SK-N-SH (cell line): Measurements from ENCODE around the gene GALNT16. TPM values are rescaled to one million over a fixed set of nuclear protein-coding genes. Genes with fewer than 3 reads are reported as not detected.

ENCODE experiments used
- CTCF ChIA-PET: fragments of 300-600, 350-600 bp; formaldehyde crosslinking; extraction: SDS; loops from one replicate; lab custom pipeline; 2021; lab: Yijun Ruan, JAX
- POLR2A ChIA-PET: fragments of 350-600 bp; sonication (Branson Sonifier 250); formaldehyde crosslinking; extraction: SDS; loops from one replicate; lab custom pipeline; 2020; ENCODE audit warnings: antibody characterized with exemption, inconsistent platforms; lab: Yijun Ruan, JAX
- DNase-seq: peaks from one replicate; pipeline ENCODE4 v3.0.0; 2012
- H2AFZ ChIP-seq: fragments of 200-600 bp; sonication (generic); 2 replicates; pipeline ENCODE4 v1.8.1; 2016; ENCODE audit warnings: antibody characterized with exemption, mild to moderate bottlenecking, low read depth
- H3F3A ChIP-seq: fragments of 200-600 bp; sonication (generic); replicated peaks from 2 replicates; pipeline ENCODE3; 2016; ENCODE audit warnings: antibody characterized with exemption, mild to moderate bottlenecking; ENCODE audit not compliant: insufficient read depth
- H3K27ac ChIP-seq, 2 experiments: fragments of 200-500 bp in 1 of 2; fragments of 200-600 bp in 1 of 2; sonication (Bioruptor generic) in 1 of 2; sonication (generic), shearing (Covaris generic) in 1 of 2; 2 replicates each; pipeline versions ENCODE4 v1.5.1 to v1.6.1; 2014 to 2016; ENCODE audit warnings: low read depth in 2 of 2, inconsistent platforms in 1 of 2, low read length in 1 of 2, mild to moderate bottlenecking in 1 of 2, mixed read lengths in 1 of 2
- H3K27me3 ChIP-seq: fragments of 200-600 bp; sonication (generic), shearing (Covaris generic); 2 replicates; pipeline ENCODE4 v1.6.1; 2016; ENCODE audit warnings: mixed run types; ENCODE audit not compliant: insufficient read depth
- H3K36me3 ChIP-seq, 2 experiments: fragments of 200-500 bp in 1 of 2; fragments of 200-600 bp in 1 of 2; sonication (Bioruptor generic) in 1 of 2; sonication (generic) in 1 of 2; replicated peaks in 1 of 2; 2 replicates each; pipeline versions ENCODE3 to v1.5.1; 2014 to 2016; ENCODE audit warnings: low read length in 1 of 2, mild to moderate bottlenecking in 1 of 2; ENCODE audit not compliant: insufficient read depth in 2 of 2, control insufficient read depth in 1 of 2
- H3K4me1 ChIP-seq, 2 experiments: fragments of 200-500 bp in 1 of 2; fragments of 200-600 bp in 1 of 2; sonication (Bioruptor generic) in 1 of 2; sonication (generic), shearing (Covaris generic) in 1 of 2; 2 replicates each; pipeline versions ENCODE4 v1.5.1 to v1.6.1; 2014 to 2016; ENCODE audit warnings: low read depth in 1 of 2, low read length in 1 of 2, mixed run types in 1 of 2; ENCODE audit not compliant: insufficient read depth in 2 of 2, control insufficient read depth in 1 of 2
- H3K4me2 ChIP-seq: fragments of 200-600 bp; sonication (generic), shearing (Covaris generic); 2 replicates; pipeline ENCODE4 v1.6.1; 2017; ENCODE audit warnings: mixed run types
- H3K4me3 ChIP-seq, 2 experiments: fragments of 200-500 bp in 1 of 2; fragments of 200-600 bp in 1 of 2; sonication (Bioruptor generic) in 1 of 2; sonication (generic), shearing (Covaris generic) in 1 of 2; 2 replicates each; pipeline versions ENCODE4 v1.5.1 to v1.8.1; 2014 to 2016; ENCODE audit warnings: low read depth in 2 of 2, inconsistent platforms in 1 of 2, low read length in 1 of 2, mild to moderate bottlenecking in 1 of 2, mixed read lengths in 1 of 2, moderate library complexity in 1 of 2
- H3K79me2 ChIP-seq: fragments of 200-600 bp; sonication (generic); 2 replicates; pipeline ENCODE4 v1.8.1; 2017; ENCODE audit warnings: mild to moderate bottlenecking; ENCODE audit not compliant: insufficient read depth
- H3K9ac ChIP-seq: fragments of 200-600 bp; sonication (generic); 2 replicates; pipeline ENCODE4 v1.6.1; 2017; ENCODE audit warnings: mixed run types
- H3K9me2 ChIP-seq: fragments of 200-600 bp; sonication (generic); 2 replicates; pipeline ENCODE4 v1.6.1; 2017; ENCODE audit warnings: mixed run types
- H3K9me3 ChIP-seq: fragments of 200-600 bp; sonication (generic); 2 replicates; pipeline ENCODE4 v1.6.1; 2017; ENCODE audit warnings: mixed run types, mild to moderate bottlenecking, moderate library complexity
- H4K20me1 ChIP-seq: fragments of 200-600 bp; sonication (generic); 2 replicates; pipeline ENCODE4 v1.6.1; 2017; ENCODE audit warnings: mild to moderate bottlenecking, mixed run types; ENCODE audit not compliant: insufficient read depth
- CTCF ChIP-seq: fragments of 200-600 bp; sonication (generic); IDR thresholded peaks from 2 replicates; pipeline ENCODE4 v1.6.1; 2017; ENCODE audit warnings: antibody characterized with exemption, mild to moderate bottlenecking, moderate library complexity
- ELF1 ChIP-seq: IDR thresholded peaks from 2 replicates; pipeline ENCODE4 v1.4.0; 2012
- FOSL2 ChIP-seq: IDR thresholded peaks from 2 replicates; pipeline ENCODE4 v1.4.0; 2012; ENCODE audit warnings: low read depth, mild to moderate bottlenecking, moderate library complexity, borderline replicate concordance
- FOXJ3 ChIP-seq: sonication (generic); formaldehyde crosslinking; IDR thresholded peaks from 2 replicates; pipeline ENCODE4 v1.5.1; 2020; ENCODE audit warnings: mild to moderate bottlenecking, missing genetic modification reagents
- FOXM1 ChIP-seq: IDR thresholded peaks from 2 replicates; pipeline ENCODE4 v1.4.0; 2012; ENCODE audit warnings: low read depth, mild to moderate bottlenecking
- GABPA ChIP-seq: IDR thresholded peaks from 2 replicates; pipeline ENCODE4 v1.4.0; 2012; ENCODE audit warnings: low read depth, mild to moderate bottlenecking
- NFIC ChIP-seq: IDR thresholded peaks from 2 replicates; pipeline ENCODE4 v1.4.0; 2012; ENCODE audit warnings: borderline replicate concordance
- NRF1 ChIP-seq: IDR thresholded peaks from 2 replicates; pipeline ENCODE4 v1.6.1; 2012; ENCODE audit warnings: low read depth, mild to moderate bottlenecking, low read length
- PBX3 ChIP-seq: IDR thresholded peaks from 2 replicates; pipeline ENCODE4; 2012
- RAD21 ChIP-seq: IDR thresholded peaks from 2 replicates; pipeline ENCODE4 v1.6.1; 2012; ENCODE audit warnings: mild to moderate bottlenecking, low read length
- RCOR1 ChIP-seq: fragments of 150-350 bp; IDR thresholded peaks from 2 replicates; pipeline ENCODE4 v1.6.1; 2017; ENCODE audit warnings: antibody characterized with exemption, low read length
- REST ChIP-seq: IDR thresholded peaks from 2 replicates; pipeline ENCODE4 v1.6.1; 2012; ENCODE audit warnings: mild to moderate bottlenecking, low read depth, low read length, moderate library complexity
- RFX5 ChIP-seq: IDR thresholded peaks from 2 replicates; pipeline ENCODE4 v1.6.1; 2012; ENCODE audit warnings: mild to moderate bottlenecking, improper control_type of control experiment, low read length
- RXRA ChIP-seq: IDR thresholded peaks from 2 replicates; pipeline ENCODE4 v1.4.0; 2012; ENCODE audit warnings: low read depth, mild to moderate bottlenecking, borderline replicate concordance
- TCF12 ChIP-seq: IDR thresholded peaks from 2 replicates; pipeline ENCODE4 v1.4.0; 2012
- USF1 ChIP-seq: IDR thresholded peaks from 2 replicates; pipeline ENCODE4 v1.4.0; 2012; ENCODE audit warnings: low read depth, borderline replicate concordance
- USF2 ChIP-seq: fragments of 150-350 bp; IDR thresholded peaks from 2 replicates; pipeline ENCODE4 v1.6.1; 2017; ENCODE audit warnings: antibody characterized with exemption, low read length, low read depth, borderline replicate concordance
- ZBTB33 ChIP-seq: IDR thresholded peaks from 2 replicates; pipeline ENCODE4 v1.4.0; 2012; ENCODE audit warnings: low read depth, borderline replicate concordance
- WGBS: methylation state at CpG from one replicate; pipeline ENCODE4 v1.1.6; 2017; ENCODE audit warnings: low lambda C conversion rate; 5-methylcytosine and 5-hydroxymethylcytosine counted together
- polyA plus RNA-seq, 3 experiments: library from polyadenylated mRNA; depleted of rRNA; stranded (reverse); fragments of >200 nt; gene quantifications; 2 replicates each; pipeline ENCODE4 v1.2.3, GENCODE V29; 2012

The GALNT16 gene
- polyA plus RNA-seq, 1 of the 3 experiments (the other 2 are of a cell fraction), result 17.0 TPM

- TF ChIP-seq TCF12, result no peak
- no peak for TF ChIP-seq FOXJ3
- no peak for TF ChIP-seq RAD21
- TF ChIP-seq FOXM1, result no peak
- no peak for TF ChIP-seq RXRA
- TF ChIP-seq RFX5, result no peak
- TF ChIP-seq FOSL2, result no peak
- no peak for TF ChIP-seq RCOR1
- TF ChIP-seq NFIC, result no peak
- TF ChIP-seq ZBTB33, result no peak
- no peak for TF ChIP-seq REST
- TF ChIP-seq NRF1, result no peak
- TF ChIP-seq ELF1, result no peak
- no peak for TF ChIP-seq USF2
- no peak for TF ChIP-seq PBX3
- no peak for TF ChIP-seq GABPA
- no peak for TF ChIP-seq CTCF
- TF ChIP-seq USF1, result no peak
- Histone ChIP-seq H3F3A (peaks cover 8% of the 10 kb centered on the region), H3K9me2 (no peaks in the 10 kb centered on the region), H3K4me1 (no peaks in the 10 kb centered on the region), H3K4me3 (no peak overlapping the region), H2AFZ (no peak overlapping the region), H3K27ac (no peak overlapping the region), H3K9me3 (no peaks in the 10 kb centered on the region), H3K36me3 (peaks cover 50 to 75% of the 10 kb centered on the region in 2 experiments), H3K4me2 (no peak overlapping the region), H4K20me1 (peaks cover 18% of the 10 kb centered on the region), H3K9ac (no peak overlapping the region), H3K27me3 (no peaks in the 10 kb centered on the region), H3K79me2 (peaks cover 33% of the 10 kb centered on the region)
- ChIA-PET POLR2A (no interaction called here), CTCF (interaction anchor here (1.2 kb wide), 1 partner anchor 32 kb away, joined by 5 read pairs; no protein-coding TSS in a partner anchor)
- WGBS, result 94% methylated on average over 2 of the region's 2 CpGs
- DNase-seq, result no peak
These were observed 118.3 kb downstream of the GALNT16 start for GRCh38 chr14:69378274-69378673.
